Left lung (tissue), 10 donors: ENCODE data around the gene RAB13. TPM values are rescaled to one million over a fixed set of nuclear protein-coding genes. Genes with fewer than 3 reads are reported as not detected.

Experiments
- ATAC-seq: fragments of 200-7000 bp; cut with Tn5 transposase; one replicate; pipeline ENCODE4 v1.9.1; 2020; ENCODE audit warnings: moderate library complexity
- DNase-seq, 4 donors: peaks; one replicate each; pipeline ENCODE4 v3.0.0-alpha.2; 2013 to 2020
- H3K27ac ChIP-seq, 2 donors: fragments of 200-600 bp; sonication (generic) in 1 of 2; one replicate each; pipeline versions ENCODE4 v1.5.0 to v1.8.0; 2020 to 2021
- H3K27me3 ChIP-seq, 2 donors: fragments of 200-600 bp; sonication (generic) in 1 of 2; one replicate each; pipeline versions ENCODE4 v1.5.0 to v1.8.0; 2020 to 2021
- H3K36me3 ChIP-seq, 2 donors: fragments of 200-600 bp; sonication (generic) in 1 of 2; one replicate each; pipeline versions ENCODE4 v1.5.0 to v1.8.0; 2020 to 2021
- H3K4me1 ChIP-seq, 2 donors: fragments of 200-600 bp; one replicate each; pipeline ENCODE4 v1.8.0; 2021
- H3K4me3 ChIP-seq, 2 donors: fragments of 200-600 bp; sonication (generic) in 1 of 2; one replicate each; pipeline versions ENCODE4 v1.5.0 to v1.8.0; 2020 to 2021; ENCODE audit warnings: mild to moderate bottlenecking in 1 of 2
- H3K9me3 ChIP-seq, 2 donors: fragments of 200-600 bp; sonication (generic) in 1 of 2; one replicate each; pipeline versions ENCODE4 v1.5.0 to v1.8.0; 2020 to 2021
- intact Hi-C, 2 donors: fragments of 100-400 bp; cut with DNase I; formaldehyde crosslinking; loops; one replicate each; pipeline versions ENCODE4 v1.11.2 to v1.14.2; 2022
- microRNA-seq, 2 donors: library from miRNA; unstranded; fragments of <30 nt; microRNA quantifications; one replicate each; pipeline ENCODE4, GENCODE V29; 2019
- polyA plus RNA-seq, 6 donors: library from polyadenylated mRNA; unstranded; fragments of 120-200 nt; gene quantifications; one replicate each; pipeline ENCODE4 v1.2.1, GENCODE V29; 2013; ENCODE audit not compliant: insufficient read length in 6 of 6
- total RNA-seq, 2 donors: library from RNA; stranded (reverse); fragmentation: NEBNext Ultra II Directional; extraction: Animal tissue kit (Norgen Biotek cat#: 25700); gene quantifications; one replicate each; pipeline ENCODE4 v1.2.1, GENCODE V29; 2021
- TF ChIP-seq, protein P1 (sequence below), 2 donors: fragments of 200-600 bp; sonication (generic) in 1 of 2; IDR thresholded peaks; one replicate each; pipeline versions ENCODE4 v1.5.0 to v1.8.0; 2021; ENCODE audit warnings: antibody characterized with exemption in 2 of 2
- donor health status: DM: no; HTN: yes; CAD: no.
- donor health status: DM: no; HTN: no; CAD: no.

RAB13 gene
- total and polyA plus RNA-seq, 8 donors: 122 to 171 (median 157) TPM

DNA sequence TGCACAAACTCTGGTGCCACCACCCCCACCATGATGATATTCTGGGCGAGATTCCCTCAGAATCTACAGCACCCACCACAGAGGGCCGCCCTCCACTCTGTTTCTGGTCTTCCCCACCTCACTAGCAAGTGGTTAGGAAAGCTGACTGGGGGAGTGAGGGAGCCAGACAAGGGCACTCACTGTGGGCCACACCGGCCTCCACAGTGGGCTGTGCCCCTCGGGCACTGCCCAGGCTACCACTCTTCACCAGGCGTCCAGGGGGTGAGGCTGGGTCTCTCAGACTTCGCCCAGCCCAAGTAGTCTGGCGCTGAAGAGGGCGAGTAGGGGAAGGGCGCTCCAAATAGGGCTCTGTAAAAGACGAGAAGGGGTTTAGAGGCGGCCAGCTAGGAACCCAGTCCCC, 52.2 kb downstream of the RAB13 start:
- H3K36me3 ChIP-seq: peaks cover 0 to 100% of the 10 kb centered on the region in 2 donors
- intact Hi-C loops: no loop called here

DNA sequence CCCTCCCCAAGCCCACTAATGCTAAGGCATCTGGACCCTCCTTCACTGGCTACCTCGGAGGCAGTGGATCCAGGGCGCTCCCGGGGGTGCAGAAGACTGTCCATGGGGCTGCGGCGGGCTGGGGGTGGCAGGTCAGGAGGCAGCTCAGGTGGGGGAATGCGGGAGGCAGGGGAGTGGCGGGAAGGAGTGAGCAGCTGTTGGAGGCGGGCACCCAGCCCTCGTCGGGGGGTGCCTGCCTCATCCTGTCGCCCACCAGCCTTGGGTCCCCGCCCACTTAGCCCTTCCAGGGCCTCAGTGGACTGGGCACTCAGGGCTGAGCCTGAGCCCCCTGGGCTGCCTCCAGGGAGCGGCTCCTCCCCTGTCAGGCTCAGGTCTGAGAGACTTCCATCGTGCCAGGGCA, 52.7 kb downstream of the RAB13 start:
- Histone ChIP-seq H3K4me1 (peaks cover 0 to 7% of the 10 kb centered on the region in 2 donors), H3K27me3 (no peaks in the 10 kb centered on the region), H3K27ac (no peak overlapping the region), H3K4me3 (no peak overlapping the region), H3K36me3 (peaks cover 0 to 97% of the 10 kb centered on the region in 2 donors), H3K9me3 (no peaks in the 10 kb centered on the region)
- intact Hi-C loops: no loop called here
- TF ChIP-seq, protein P1, sequence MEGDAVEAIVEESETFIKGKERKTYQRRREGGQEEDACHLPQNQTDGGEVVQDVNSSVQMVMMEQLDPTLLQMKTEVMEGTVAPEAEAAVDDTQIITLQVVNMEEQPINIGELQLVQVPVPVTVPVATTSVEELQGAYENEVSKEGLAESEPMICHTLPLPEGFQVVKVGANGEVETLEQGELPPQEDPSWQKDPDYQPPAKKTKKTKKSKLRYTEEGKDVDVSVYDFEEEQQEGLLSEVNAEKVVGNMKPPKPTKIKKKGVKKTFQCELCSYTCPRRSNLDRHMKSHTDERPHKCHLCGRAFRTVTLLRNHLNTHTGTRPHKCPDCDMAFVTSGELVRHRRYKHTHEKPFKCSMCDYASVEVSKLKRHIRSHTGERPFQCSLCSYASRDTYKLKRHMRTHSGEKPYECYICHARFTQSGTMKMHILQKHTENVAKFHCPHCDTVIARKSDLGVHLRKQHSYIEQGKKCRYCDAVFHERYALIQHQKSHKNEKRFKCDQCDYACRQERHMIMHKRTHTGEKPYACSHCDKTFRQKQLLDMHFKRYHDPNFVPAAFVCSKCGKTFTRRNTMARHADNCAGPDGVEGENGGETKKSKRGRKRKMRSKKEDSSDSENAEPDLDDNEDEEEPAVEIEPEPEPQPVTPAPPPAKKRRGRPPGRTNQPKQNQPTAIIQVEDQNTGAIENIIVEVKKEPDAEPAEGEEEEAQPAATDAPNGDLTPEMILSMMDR (IDR thresholded peaks at IDR 0.05): no peak
- no peak for DNase-seq
- no peak for ATAC-seq

More for the DNA sequence above, 52.2 kb downstream of the RAB13 start:
- no peak for DNase-seq
- Histone ChIP-seq H3K9me3 (no peaks in the 10 kb centered on the region), H3K27ac (no peak overlapping the region), H3K4me3 (no peak overlapping the region), H3K27me3 (no peaks in the 10 kb centered on the region), H3K4me1 (peaks cover 0 to 3% of the 10 kb centered on the region in 2 donors)
- no peak for ATAC-seq
- TF ChIP-seq, protein P1 (IDR thresholded peaks at IDR 0.05): no peak

DNA sequence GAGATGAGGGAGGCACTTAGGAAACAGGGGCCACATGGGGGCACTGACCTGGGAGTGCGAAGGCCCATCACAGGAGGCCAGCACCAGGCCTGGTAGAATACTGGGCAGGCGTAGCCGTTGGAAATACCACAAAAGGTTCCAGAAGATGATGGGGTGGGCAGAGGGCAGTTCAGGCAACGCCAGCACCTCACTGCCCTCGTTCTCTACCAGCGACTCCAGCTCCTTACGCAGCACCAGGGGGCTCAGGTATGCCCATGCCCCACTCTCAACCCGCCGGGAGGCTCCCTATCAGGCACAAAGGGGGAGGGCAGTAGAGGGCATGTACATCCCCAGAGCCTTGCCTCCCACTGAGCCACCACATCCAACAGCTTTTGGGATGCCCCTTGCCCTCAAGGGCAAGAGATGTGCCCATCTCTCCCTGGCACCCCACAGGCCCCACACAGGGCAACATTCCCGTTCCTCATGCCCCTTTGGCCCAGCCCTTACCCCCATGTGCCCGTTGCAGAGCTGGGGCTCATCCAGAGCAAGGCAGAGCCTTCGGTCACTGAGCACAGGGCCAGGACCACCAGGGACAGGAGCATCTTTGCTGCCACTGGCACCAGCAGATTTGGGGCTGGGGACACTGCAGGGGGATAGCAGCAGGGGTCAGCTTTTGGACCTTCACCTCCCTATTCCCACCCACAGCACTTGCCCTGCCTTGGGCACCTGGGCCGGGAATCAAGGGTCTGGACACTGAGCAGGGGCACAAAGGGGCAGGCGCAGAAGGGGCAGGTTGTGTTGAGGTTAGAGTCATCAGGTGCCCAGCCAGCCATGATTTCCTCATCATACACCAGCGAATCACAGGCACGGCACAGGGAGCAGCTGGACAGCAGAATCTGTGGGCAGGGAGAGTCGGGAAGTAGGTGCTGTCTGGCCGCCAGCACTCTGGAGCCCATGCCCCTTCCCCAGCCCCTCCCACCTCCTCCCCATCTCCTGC, 53.7 kb downstream of the RAB13 start:
- TF ChIP-seq, protein P1 (IDR thresholded peaks at IDR 0.05): no peak
- Histone ChIP-seq H3K36me3 (peaks cover 0 to 87% of the 10 kb centered on the region in 2 donors), H3K27me3 (no peaks in the 10 kb centered on the region), H3K9me3 (no peaks in the 10 kb centered on the region), H3K4me1 (peaks cover 0 to 7% of the 10 kb centered on the region in 2 donors), H3K27ac (no peak overlapping the region), H3K4me3 (no peak overlapping the region)
- ATAC-seq: no peak
- DNase-seq: peak in 1 of 4 donors; percentile 41
- intact Hi-C loops: no loop called here

Small RNA genes lying within 50 kb of the gene (microRNA-seq; reads per million reads assigned to microRNA genes)
- 0.41 to 0.84 reads per million in 2 donors for gene MIR6737

Other genes with a start within 250 kb of the RAB13 start
- gene SLC27A3, start 210.9 kb downstream of the RAB13 start, total RNA-seq: 10 to 100 TPM; 56.5 to 68.6 TPM
- 10 to 100 TPM; 32.4 to 50.3 (median 40.5) TPM for gene SLC27A3, start 210.9 kb downstream of the RAB13 start, polyA plus RNA-seq
- 10 to 100 TPM; 36.8 to 41.5 TPM for gene GATAD2B, start 63.4 kb downstream of the RAB13 start, total RNA-seq
- 10 to 100 TPM; 31.5 to 37.4 (median 32.3) TPM for gene GATAD2B, start 63.4 kb downstream of the RAB13 start, polyA plus RNA-seq
- 100 to 1,000 TPM in 1 of 2 donors, 10 to 100 TPM in 1; 49.5 to 106 TPM for gene DENND4B, start 39.6 kb downstream of the RAB13 start, total RNA-seq
- gene DENND4B, start 39.6 kb downstream of the RAB13 start, polyA plus RNA-seq: 10 to 100 TPM; 41.3 to 63.3 (median 47.4) TPM
- 10 to 100 TPM; 39.7 to 54.3 TPM for gene CRTC2, start 27.7 kb downstream of the RAB13 start, total RNA-seq
- 10 to 100 TPM; 44.5 to 53.7 (median 47.1) TPM for gene CRTC2, start 27.7 kb downstream of the RAB13 start, polyA plus RNA-seq
- gene SLC39A1, start 22.8 kb downstream of the RAB13 start, total RNA-seq: 100 to 1,000 TPM; 111 to 185 TPM
- gene SLC39A1, start 22.8 kb downstream of the RAB13 start, polyA plus RNA-seq: 10 to 100 TPM; 59.1 to 65.6 (median 63.3) TPM
- 1 to 10 TPM; 9.3 to 10.0 TPM for gene CREB3L4, start 18.4 kb downstream of the RAB13 start, total RNA-seq
- gene CREB3L4, start 18.4 kb downstream of the RAB13 start, polyA plus RNA-seq: 10 to 100 TPM; 32.6 to 44.3 (median 38.6) TPM
- 100 to 1,000 TPM; 142 to 148 TPM for gene JTB, start 8.7 kb downstream of the RAB13 start, total RNA-seq
- gene JTB, start 8.7 kb downstream of the RAB13 start, polyA plus RNA-seq: 10 to 100 TPM; 79.5 to 91.7 (median 83.2) TPM
- gene RPS27, start 4.4 kb upstream of the RAB13 start, total RNA-seq: 1,000 to 10,000 TPM; 1,116 to 1,380 TPM
- gene RPS27, start 4.4 kb upstream of the RAB13 start, polyA plus RNA-seq: 1,000 to 10,000 TPM; 3,226 to 4,397 (median 3,891) TPM
- under 1 TPM; 0.16 to 0.26 TPM for gene NUP210L, start 168.7 kb upstream of the RAB13 start, total RNA-seq
- under 1 TPM; 0.09 to 0.27 (median 0.16) TPM for gene NUP210L, start 168.7 kb upstream of the RAB13 start, polyA plus RNA-seq
- 100 to 1,000 TPM; 318 to 406 TPM for gene TPM3, start 205.8 kb upstream of the RAB13 start, total RNA-seq
- 100 to 1,000 TPM; 220 to 283 (median 238) TPM for gene TPM3, start 205.8 kb upstream of the RAB13 start, polyA plus RNA-seq
- gene CFAP141, start 220.0 kb upstream of the RAB13 start, total RNA-seq: not detected
- gene CFAP141, start 220.0 kb upstream of the RAB13 start, polyA plus RNA-seq: 1 to 10 TPM in 5 of 6 donors, under 1 TPM in 1; 0.52 to 4.4 (median 2.2) TPM
- 100 to 1,000 TPM; 131 to 144 TPM for gene UBAP2L, start 234.6 kb upstream of the RAB13 start, total RNA-seq
- 100 to 1,000 TPM; 173 to 201 (median 177) TPM for gene UBAP2L, start 234.6 kb upstream of the RAB13 start, polyA plus RNA-seq